Spinal cord (tissue), 10 donors: ENCODE measurements around the gene MAP4. TPM values are rescaled to one million over a fixed set of nuclear protein-coding genes. Genes with fewer than 3 reads are reported as not detected.
A peak's percentile ranks its signal among the peaks of the same experiment; 100 is the strongest.
"Not testable (repeated sequence)": the region's sequence is repeated elsewhere in the genome, so short reads cannot be mapped to it uniquely, and the experiment has no call there.

Experiments
- DNase-seq, 6 donors: peaks; one replicate each; pipeline versions ENCODE4 v3.0.0 to v3.0.0-alpha.2; 2013 to 2015; ENCODE audit warnings: low spot score in 6 of 6, low read depth in 4 of 6
- H3K27ac ChIP-seq: one replicate; pipeline ENCODE4 v1.5.1; 2013; ENCODE audit warnings: low read depth, low read length, control low read depth
- H3K27me3 ChIP-seq: one replicate; pipeline ENCODE4 v1.6.1; 2013; ENCODE audit warnings: low read length; ENCODE audit not compliant: control insufficient read depth, insufficient read depth
- H3K36me3 ChIP-seq: one replicate; pipeline ENCODE4 v1.6.1; 2013; ENCODE audit warnings: low read length; ENCODE audit not compliant: control insufficient read depth, insufficient read depth
- H3K4me1 ChIP-seq: one replicate; pipeline ENCODE4 v1.6.1; 2013; ENCODE audit warnings: low read length; ENCODE audit not compliant: control insufficient read depth, insufficient read depth
- H3K4me3 ChIP-seq: one replicate; pipeline ENCODE4 v1.5.1; 2013; ENCODE audit warnings: low read depth, low read length, control low read depth
- H3K9me3 ChIP-seq: one replicate; pipeline ENCODE4 v1.6.1; 2013; ENCODE audit warnings: low read length; ENCODE audit not compliant: control insufficient read depth, insufficient read depth
- WGBS: methylation state at CpG from one replicate; pipeline ENCODE4 v1.1.5; 2013; ENCODE audit warnings: missing lambda C conversion rate; ENCODE audit not compliant: insufficient coverage; 5-methylcytosine and 5-hydroxymethylcytosine counted together
- polyA plus RNA-seq, 2 donors: library from polyadenylated mRNA; unstranded; fragments of 120-200 nt; gene quantifications; one replicate each; pipeline ENCODE4 v1.2.1, GENCODE V29; 2013; ENCODE audit not compliant: insufficient read length in 2 of 2
- total RNA-seq, 2 donors: library from RNA; depleted of rRNA in 1 of 2; stranded (reverse); fragments of 120-200 nt in 1 of 2; fragments of >200 nt in 1 of 2; gene quantifications; one replicate each; pipeline versions ENCODE4 v1.2.3 to v1.2.4, GENCODE V29; 2013 to 2014
- donor health status: healthy.

The MAP4 gene
- total and polyA plus RNA-seq, 4 donors, result 123 to 344 (median 278) TPM

DNA sequence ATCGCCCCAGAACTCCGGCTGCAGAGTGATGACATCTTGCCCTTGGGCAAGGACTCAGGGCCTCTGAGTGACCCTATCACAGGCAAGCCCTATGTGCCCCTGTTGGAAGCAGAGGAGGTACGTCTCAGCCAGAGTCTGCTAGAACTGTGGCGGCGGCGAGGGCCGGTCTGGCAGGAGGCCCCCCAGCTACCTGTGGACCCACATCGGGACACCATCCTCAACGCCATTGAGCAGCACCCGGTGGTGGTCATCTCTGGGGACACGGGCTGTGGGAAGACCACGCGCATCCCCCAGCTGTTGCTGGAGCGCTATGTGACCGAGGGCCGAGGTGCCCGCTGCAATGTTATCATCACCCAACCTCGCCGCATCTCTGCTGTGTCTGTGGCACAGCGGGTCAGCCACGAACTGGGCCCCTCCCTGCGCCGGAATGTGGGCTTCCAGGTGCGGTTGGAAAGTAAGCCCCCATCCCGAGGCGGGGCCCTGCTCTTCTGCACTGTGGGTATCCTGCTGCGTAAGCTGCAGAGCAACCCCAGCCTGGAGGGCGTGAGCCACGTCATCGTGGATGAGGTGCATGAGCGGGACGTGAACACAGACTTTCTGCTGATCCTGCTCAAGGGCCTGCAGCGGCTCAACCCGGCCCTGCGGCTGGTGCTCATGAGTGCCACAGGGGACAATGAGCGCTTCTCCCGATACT is 169.9 kb downstream of the MAP4 start:
- H3K27ac ChIP-seq, result no peak overlapping the region
- no peaks in the 10 kb centered on the region for H3K27me3 ChIP-seq
- peaks cover 3% of the 10 kb centered on the region for H3K4me1 ChIP-seq
- no peak for DNase-seq
- H3K36me3 ChIP-seq, result peaks cover 95% of the 10 kb centered on the region
- no peaks in the 10 kb centered on the region for H3K9me3 ChIP-seq
- no peak overlapping the region for H3K4me3 ChIP-seq
- WGBS, result 94% methylated on average over 37 of the region's 37 CpGs

- Histone ChIP-seq H3K36me3 (peaks cover 90% of the 10 kb centered on the region), H3K27me3 (no peaks in the 10 kb centered on the region), H3K9me3 (no peaks in the 10 kb centered on the region), H3K4me1 (peaks cover 4% of the 10 kb centered on the region), H3K27ac (no peak overlapping the region), H3K4me3 (no peak overlapping the region)
- no peak for DNase-seq
- 68% methylated on average over 4 of the region's 7 CpGs for WGBS
Measured at GRCh38 chr3:47841786-47842349, 174.3 kb downstream of the MAP4 start.

GRCh38 chr3:47838503-47838902 is 177.7 kb downstream of the MAP4 start:
- Histone ChIP-seq H3K4me3 (no peak overlapping the region), H3K27ac (no peak overlapping the region), H3K27me3 (no peaks in the 10 kb centered on the region), H3K9me3 (no peaks in the 10 kb centered on the region), H3K36me3 (peaks cover 83% of the 10 kb centered on the region), H3K4me1 (peaks cover 4% of the 10 kb centered on the region)
- WGBS, result 96% methylated on average over 4 of the region's 5 CpGs
- no peak for DNase-seq

DNA sequence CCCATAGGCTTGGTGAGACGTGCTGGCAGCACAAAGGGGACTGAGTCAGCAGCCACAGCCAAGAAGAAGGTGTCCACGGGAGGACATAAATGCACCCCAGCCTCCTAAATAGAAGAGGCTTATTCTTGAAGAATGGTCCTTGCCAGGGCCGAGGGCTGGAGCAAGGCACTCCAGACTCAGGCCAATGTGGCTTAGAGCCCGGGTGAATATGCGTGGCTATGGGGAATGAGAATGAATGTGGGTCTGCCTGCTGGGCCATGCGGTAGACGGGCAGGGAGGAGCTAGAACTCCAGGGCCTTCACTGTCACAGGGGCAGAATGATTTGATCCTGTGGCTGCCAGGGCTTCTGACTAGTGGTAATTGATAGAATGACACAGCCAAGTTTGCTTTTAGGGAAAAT is 179.2 kb downstream of the MAP4 start:
- Histone ChIP-seq H3K4me1 (peaks cover 4% of the 10 kb centered on the region), H3K9me3 (no peaks in the 10 kb centered on the region), H3K4me3 (no peak overlapping the region), H3K36me3 (peaks cover 87% of the 10 kb centered on the region), H3K27me3 (no peaks in the 10 kb centered on the region), H3K27ac (peak overlapping the region; percentile 15)
- DNase-seq, result peak in 1 of 6 donors; percentile 61
- 66% methylated on average over 7 of the region's 7 CpGs for WGBS

DNA sequence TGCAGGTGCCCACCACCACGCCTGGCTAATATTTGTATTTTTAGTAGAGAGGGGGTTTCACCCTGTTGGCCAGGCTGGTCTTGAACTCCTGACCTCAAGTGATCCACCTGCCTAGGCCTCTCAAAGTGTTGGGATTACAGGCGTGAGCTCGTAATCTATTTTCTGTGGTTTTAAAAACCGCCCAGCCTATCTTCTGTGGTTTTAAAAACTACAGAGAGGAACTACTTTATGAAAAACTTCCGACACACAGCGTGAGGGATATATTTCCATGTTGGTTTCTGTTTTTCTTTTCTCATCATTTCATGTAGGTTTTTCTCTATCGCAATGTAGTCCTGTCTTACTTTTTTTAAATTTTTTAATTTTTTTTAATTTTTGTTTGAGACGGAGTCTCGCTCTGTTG is 186.7 kb downstream of the MAP4 start:
- H3K4me3 ChIP-seq, DNase-seq, H3K27me3 ChIP-seq, H3K9me3 ChIP-seq, H3K27ac ChIP-seq: not testable (repeated sequence)
- Histone ChIP-seq H3K36me3 (peaks cover 70% of the 10 kb centered on the region), H3K4me1 (peaks cover 12% of the 10 kb centered on the region)
- 100% methylated on average over 1 of the region's 9 CpGs for WGBS

- DNase-seq, result no peak
- Histone ChIP-seq H3K4me3 (peak overlapping the region; percentile 81), H3K36me3 (peaks cover 49% of the 10 kb centered on the region), H3K27ac (no peak overlapping the region), H3K27me3 (no peaks in the 10 kb centered on the region), H3K9me3 (no peaks in the 10 kb centered on the region), H3K4me1 (peaks cover 18% of the 10 kb centered on the region)
- 26% methylated on average over 6 of the region's 7 CpGs for WGBS
Measured at GRCh38 chr3:47825590-47825989, 190.6 kb downstream of the MAP4 start.

DNA sequence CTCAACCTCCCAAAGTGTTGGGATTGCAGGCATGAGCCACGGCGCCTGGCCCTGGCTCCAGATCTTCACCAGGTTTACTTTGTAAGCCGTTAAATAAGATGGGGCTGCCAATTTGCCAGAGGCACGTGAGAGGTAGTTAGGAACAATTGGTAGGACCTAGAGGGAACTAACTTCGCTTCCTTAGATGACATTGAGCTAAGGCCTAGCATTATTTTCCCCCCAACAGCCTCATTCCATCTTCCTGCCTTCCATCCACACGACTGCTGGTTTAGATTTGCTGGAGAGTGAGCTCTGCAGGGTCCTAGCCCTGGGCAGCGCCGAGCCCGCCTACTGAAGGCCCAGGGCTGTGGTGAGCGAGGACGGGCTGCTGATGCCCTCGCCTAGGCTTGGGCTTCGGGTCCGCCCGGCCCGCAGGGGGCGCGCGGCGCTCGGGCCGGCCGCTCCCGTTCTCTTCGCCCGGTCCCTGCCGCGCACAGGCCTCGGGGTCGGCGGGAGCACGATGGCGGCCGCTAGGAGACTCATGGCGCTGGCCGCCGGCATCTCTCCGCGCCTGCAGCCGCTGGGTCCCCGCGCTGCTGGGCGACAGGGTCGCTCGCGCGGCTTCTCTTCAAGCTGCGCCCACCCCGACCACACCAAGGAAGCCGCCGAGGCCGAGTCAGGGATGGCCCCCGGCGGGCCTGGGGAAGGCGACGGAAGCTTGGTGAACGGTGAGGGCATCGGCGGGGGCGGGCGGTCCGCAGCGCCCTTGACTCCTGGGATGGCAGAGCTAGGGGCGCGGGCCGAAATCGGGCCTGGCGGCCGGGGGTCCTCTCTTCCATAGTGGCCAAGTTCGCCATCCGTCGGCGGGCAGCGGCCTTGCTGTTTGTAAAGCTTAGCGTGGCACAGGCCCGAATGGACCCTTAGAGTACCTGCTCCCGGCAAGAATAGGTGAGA is 191.4 kb downstream of the MAP4 start:
- DNase-seq, result peak; percentile 55 to 93 (median 71)
- H3K9me3 ChIP-seq, result no peaks in the 10 kb centered on the region
- H3K27ac ChIP-seq, result peak overlapping the region; percentile 75
- no peaks in the 10 kb centered on the region for H3K27me3 ChIP-seq
- H3K4me3 ChIP-seq, result peak overlapping the region; percentile 81
- peaks cover 18% of the 10 kb centered on the region for H3K4me1 ChIP-seq
- WGBS, result 2% methylated on average over 75 of the region's 77 CpGs
- H3K36me3 ChIP-seq, result peaks cover 51% of the 10 kb centered on the region

DNA sequence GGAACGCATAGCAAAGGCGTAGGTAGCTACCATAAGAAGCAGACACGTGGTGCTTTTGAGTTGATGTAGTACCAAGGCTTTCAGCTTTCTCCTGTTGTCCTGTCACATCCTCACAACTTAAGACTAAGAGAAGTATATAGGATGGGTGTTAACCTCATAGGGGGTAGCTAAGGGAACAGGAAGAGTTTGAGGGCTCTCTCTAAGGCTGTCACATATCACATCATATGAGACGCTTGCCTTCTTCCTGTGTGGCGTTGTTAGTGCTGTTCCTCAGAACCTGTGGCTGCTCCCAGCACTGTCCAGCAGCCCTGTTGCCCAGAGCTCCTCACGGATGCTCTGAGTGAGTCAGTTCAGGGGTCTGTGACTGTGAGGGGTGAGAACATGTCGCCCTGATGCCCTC is 198.6 kb downstream of the MAP4 start:
- Histone ChIP-seq H3K27me3 (no peaks in the 10 kb centered on the region), H3K4me3 (no peak overlapping the region), H3K36me3 (peaks cover 61% of the 10 kb centered on the region), H3K27ac (no peak overlapping the region), H3K4me1 (no peaks in the 10 kb centered on the region), H3K9me3 (no peaks in the 10 kb centered on the region)
- DNase-seq, result no peak
- WGBS, result no CpG with 5 or more reads among the region's 7 CpGs

DNA sequence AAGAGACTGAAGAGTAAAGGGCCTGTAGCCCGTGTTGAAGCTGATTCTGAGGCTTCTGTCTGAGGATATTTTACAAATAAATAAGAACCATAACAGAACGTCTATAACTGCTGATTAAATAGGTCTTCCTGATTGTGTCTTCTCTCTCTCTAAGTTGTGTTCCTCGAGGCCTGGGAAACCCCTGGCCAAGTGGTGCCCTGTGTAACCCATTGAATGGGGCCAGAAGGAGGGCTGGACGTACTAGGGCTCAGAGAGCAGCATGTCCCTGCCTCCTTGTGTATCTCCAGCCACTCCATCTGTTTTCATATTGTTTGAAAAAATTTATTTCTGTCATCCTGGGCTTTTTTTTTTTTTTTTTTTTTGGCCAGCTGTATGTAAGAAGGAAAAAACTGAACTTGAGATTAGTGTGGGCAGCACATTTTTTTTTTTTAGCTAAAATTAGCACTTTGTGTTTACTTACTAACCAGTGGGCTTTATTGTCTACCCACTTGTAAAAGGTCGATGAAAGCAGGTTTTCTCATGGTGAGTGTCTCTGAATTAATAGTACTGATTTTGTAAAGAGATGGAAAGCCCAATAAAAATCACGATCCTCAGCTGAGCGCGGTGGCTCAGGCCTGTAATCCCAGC is 202.6 kb downstream of the MAP4 start:
- H3K27ac ChIP-seq, result no peak overlapping the region
- DNase-seq, result no peak
- no peak overlapping the region for H3K4me3 ChIP-seq
- H3K36me3 ChIP-seq, result peaks cover 62% of the 10 kb centered on the region
- no peaks in the 10 kb centered on the region for H3K9me3 ChIP-seq
- no peaks in the 10 kb centered on the region for H3K27me3 ChIP-seq
- no peaks in the 10 kb centered on the region for H3K4me1 ChIP-seq
- 88% methylated on average over 3 of the region's 8 CpGs for WGBS
